NCI-H2227 (cell line): ENCODE data around the gene PMF1.

ENCODE experiments used
- DNase-seq: peaks from one replicate; lab custom pipeline; 2025; ENCODE audit not compliant: unreplicated experiment; lab: John Stamatoyannopoulos, UW

Gene PMF1

GRCh38 chr1:156262461-156263287, 49.9 kb downstream of the PMF1 start:
- DNase-seq: no peak

- DNase-seq: no peak
Measured at GRCh38 chr1:156263288-156263655, 50.5 kb downstream of the PMF1 start.

GRCh38 chr1:156266051-156266450, 53.2 kb downstream of the PMF1 start:
- no peak for DNase-seq

GRCh38 chr1:156268336-156268735, 55.5 kb downstream of the PMF1 start:
- DNase-seq: no peak

- DNase-seq: no peak
Measured at GRCh38 chr1:156270314-156270713, 57.5 kb downstream of the PMF1 start.

- DNase-seq: no peak
Measured at GRCh38 chr1:156276532-156276931, 63.7 kb downstream of the PMF1 start.

- no peak for DNase-seq
Measured at GRCh38 chr1:156276966-156277381, 64.2 kb downstream of the PMF1 start.

GRCh38 chr1:156279837-156280236, 67.0 kb downstream of the PMF1 start:
- DNase-seq: no peak

- peak; percentile 25 for DNase-seq
Measured at GRCh38 chr1:156281281-156281680, 68.5 kb downstream of the PMF1 start.

GRCh38 chr1:156281693-156282478, 69.1 kb downstream of the PMF1 start:
- DNase-seq: peak; percentile 65

- peak; percentile 99 for DNase-seq
Measured at GRCh38 chr1:156282479-156283222, 69.8 kb downstream of the PMF1 start, which contains the start of gene SMG5. TSS of gene SMG5 (minus strand) at chr1:156282825. CDS start at chr1:156282680, 145 bp downstream.

- DNase-seq: no peak
Measured at GRCh38 chr1:156283521-156283920, 70.7 kb downstream of the PMF1 start.

- DNase-seq: peak; percentile 14
Measured at GRCh38 chr1:156284112-156284511, 71.3 kb downstream of the PMF1 start, which contains the start of gene TMEM79. TSS of gene TMEM79 (plus strand) at chr1:156284325. CDS start at chr1:156285227, 902 bp downstream.

- no peak for DNase-seq
Measured at GRCh38 chr1:156284757-156285156, 72.0 kb downstream of the PMF1 start.

GRCh38 chr1:156285437-156285836, 72.6 kb downstream of the PMF1 start:
- no peak for DNase-seq

- DNase-seq: no peak
Measured at GRCh38 chr1:156286061-156286460, 73.3 kb downstream of the PMF1 start.
